GM12878 (cell line): Measurements from ENCODE around the gene ADCY5. TPM values are rescaled to one million over a fixed set of nuclear protein-coding genes. Genes with fewer than 3 reads are reported as not detected.

Source experiments
- ATAC-seq: fragments of 200-7000 bp; cut with Tn5 transposase; 3 replicates; pipeline ENCODE4 v1.9.1; 2020; ENCODE audit warnings: mild to moderate bottlenecking, moderate library complexity
- BruUV-seq: library from RNA; stranded (reverse); fragments of 400-500 nt; replicated peaks from 2 replicates; lab custom pipeline; 2021; lab: Mats Ljungman, UMichigan
- CTCF ChIA-PET: fragments of 300-600 bp; sonication (Branson Sonifier 250); formaldehyde crosslinking; extraction: SDS; loops from one replicate; lab custom pipeline; 2021; ENCODE audit warnings: inconsistent platforms; lab: Yijun Ruan, JAX
- POLR2A ChIA-PET: fragments of 350-600 bp; formaldehyde crosslinking; extraction: SDS; loops from one replicate; lab custom pipeline; 2021; ENCODE audit warnings: inconsistent platforms; lab: Charles Lee
- RAD21 ChIA-PET: fragments of 300-600 bp; sonication (Branson Sonifier 250); formaldehyde crosslinking; loops from one replicate; lab custom pipeline; 2023; ENCODE audit warnings: antibody characterized with exemption; ENCODE audit not compliant: unreplicated experiment; lab: Charles Lee
- SMC1A ChIA-PET: fragments of 300-600 bp; sonication (Branson Sonifier 250); formaldehyde crosslinking; loops from one replicate; lab custom pipeline; 2023; ENCODE audit not compliant: unreplicated experiment, uncharacterized antibody; lab: Charles Lee
- DNase-seq: peaks from one replicate; pipeline ENCODE4 v3.0.0-alpha.2; 2011; ENCODE audit warnings: low read depth, low spot score
- FAIRE-seq: peaks from 3 replicates; lab custom pipeline; 2011; peaks lifted over from hg19 to GRCh38; lab: Jason Lieb, UNC
- H2AFZ ChIP-seq: 2 replicates; pipeline ENCODE4 v1.6.0; 2011; ENCODE audit warnings: low read depth, low read length, control low read depth; ENCODE audit not compliant: control insufficient read depth
- H3K27ac ChIP-seq: 2 replicates; pipeline ENCODE4 v1.5.1; 2011; ENCODE audit warnings: control low read depth; ENCODE audit not compliant: control insufficient read depth, insufficient read depth
- H3K27me3 ChIP-seq, 2 experiments: replicated peaks in 1 of 2; 2 replicates each; pipeline versions ENCODE4 v1.6.0 to v1.6.1; 2011; ENCODE audit warnings: low read length in 1 of 2; ENCODE audit not compliant: control insufficient read depth in 2 of 2, insufficient read depth in 2 of 2
- H3K36me3 ChIP-seq, 2 experiments: 2 replicates each; pipeline ENCODE4 v1.5.1; 2011; ENCODE audit warnings: low read length in 1 of 2; ENCODE audit not compliant: control insufficient read depth in 2 of 2, insufficient read depth in 2 of 2
- H3K4me1 ChIP-seq: 2 replicates; pipeline ENCODE4 v1.6.1; 2011; ENCODE audit warnings: mild to moderate bottlenecking, low read length, moderate library complexity, mixed read lengths; ENCODE audit not compliant: control insufficient read depth, insufficient read depth
- H3K4me2 ChIP-seq: 2 replicates; pipeline ENCODE4 v1.6.0; 2011; ENCODE audit warnings: control low read depth; ENCODE audit not compliant: control insufficient read depth, insufficient read depth
- H3K4me3 ChIP-seq: fragments of 200-600 bp; sonication (generic); 2 replicates; pipeline ENCODE4 v1.5.1; 2016
- H3K79me2 ChIP-seq: 2 replicates; pipeline ENCODE4 v1.6.0; 2011; ENCODE audit warnings: low read length; ENCODE audit not compliant: control insufficient read depth, insufficient read depth
- H3K9ac ChIP-seq: 2 replicates; pipeline ENCODE4 v1.8.0; 2011; ENCODE audit warnings: low read length, control low read depth, mixed read lengths; ENCODE audit not compliant: control insufficient read depth, insufficient read depth
- H3K9me3 ChIP-seq: replicated peaks from 3 replicates; pipeline ENCODE4 v1.5.1; 2011; ENCODE audit warnings: mild to moderate bottlenecking, low read length; ENCODE audit not compliant: control insufficient read depth, insufficient read depth
- H4K20me1 ChIP-seq: 2 replicates; pipeline ENCODE4 v1.6.0; 2011; ENCODE audit not compliant: control insufficient read depth, insufficient read depth
- CREB1 ChIP-seq: IDR thresholded peaks from 2 replicates; pipeline ENCODE4 v1.6.1; 2012; ENCODE audit warnings: low read depth, mild to moderate bottlenecking, inconsistent platforms
- E2F8 ChIP-seq: fragments of 450-650 bp; IDR thresholded peaks from 2 replicates; pipeline ENCODE4 v1.6.1; 2018; ENCODE audit warnings: mild to moderate bottlenecking, low read depth, moderate library complexity; ENCODE audit not compliant: partially characterized antibody
- ETV6 ChIP-seq, 2 experiments: fragments of 450-650 bp in 1 of 2; IDR thresholded peaks in 1 of 2; conservative IDR thresholded peaks in 1 of 2; 2 replicates each; pipeline ENCODE4 v1.6.1; 2014; ENCODE audit warnings: antibody characterized with exemption in 1 of 2, borderline replicate concordance in 1 of 2, low read depth in 1 of 2, mild to moderate bottlenecking in 1 of 2, moderate library complexity in 1 of 2
- HDGF ChIP-seq: fragments of 450-650 bp; IDR thresholded peaks from 2 replicates; pipeline ENCODE4 v1.6.1; 2016; ENCODE audit warnings: antibody characterized with exemption
- MAX ChIP-seq: IDR thresholded peaks from 2 replicates; pipeline ENCODE4 v1.6.1; 2012; ENCODE audit warnings: low read depth, low read length, improper control_type of control experiment
- POLR2AphosphoS5 ChIP-seq: IDR thresholded peaks from 2 replicates; pipeline ENCODE4 v1.6.1; 2011; ENCODE audit warnings: mild to moderate bottlenecking, low read length, inconsistent platforms
- RELB ChIP-seq: fragments of 450-650 bp; IDR thresholded peaks from 2 replicates; pipeline ENCODE4 v1.6.1; 2017; ENCODE audit warnings: low read depth, mild to moderate bottlenecking, moderate library complexity
- WGBS: methylation state at CpG from one replicate; pipeline ENCODE4 v1.1.6; 2016; ENCODE audit warnings: low lambda C conversion rate; ENCODE audit not compliant: insufficient replicate concordance, insufficient coverage; ENCODE audit errors: missing lambda C conversion rate; 5-methylcytosine and 5-hydroxymethylcytosine counted together
- in situ Hi-C: fragments of 300-500 bp; cut with MboI; formaldehyde crosslinking; loops from 9 replicates; pipeline ENCODE4 v1.14.3; 2018; ENCODE audit warnings: mixed read lengths
- intact Hi-C: fragments of 100-400 bp; cut with micrococcal nuclease; formaldehyde crosslinking; loops from one replicate; pipeline ENCODE4 v1.14.2; 2022; ENCODE audit not compliant: unreplicated experiment
- polyA plus RNA-seq, 11 experiments: library from polyadenylated mRNA; depleted of rRNA in 4 of 11; unstranded in 6 of 11; stranded (reverse) in 5 of 11; fragments of >200 nt; fragmentation: Nextera tagmentation in 4 of 11; fragmentation: Illumina TruSeq in 1 of 11; extraction: Ambion mirVana in 4 of 11; extraction: Trizol in 1 of 11; gene quantifications; 1 replicate in 1 of 11; 2 replicates in 10 of 11; pipeline versions ENCODE4 v1.2.1 to v1.2.3, GENCODE V29; 2011 to 2016; ENCODE audit warnings: inconsistent platforms in 2 of 11, missing spikeins in 2 of 11, low read depth in 1 of 11
- total RNA-seq, 4 experiments: library from RNA; depleted of rRNA in 3 of 4; stranded (reverse); fragments of >200 nt in 3 of 4; fragmentation: Illumina TruSeq in 1 of 4; extraction: Trizol in 1 of 4; gene quantifications; 2 replicates each; pipeline versions ENCODE4 v1.2.1 to v1.2.3, GENCODE V29; 2013 to 2021
- TF ChIP-seq, protein P1 (sequence below): IDR thresholded peaks from 2 replicates; pipeline ENCODE4 v1.6.1; 2011; ENCODE audit warnings: low read depth, low read length, improper control_type of control experiment, borderline replicate concordance

The ADCY5 gene
- total and polyA plus RNA-seq, 10 of the 15 experiments (the other 5 are each of a cell fraction or from before 2014, with no cell fraction given), result under 0.01 to 0.24 (median 0.02) TPM; not detected in 4

DNA sequence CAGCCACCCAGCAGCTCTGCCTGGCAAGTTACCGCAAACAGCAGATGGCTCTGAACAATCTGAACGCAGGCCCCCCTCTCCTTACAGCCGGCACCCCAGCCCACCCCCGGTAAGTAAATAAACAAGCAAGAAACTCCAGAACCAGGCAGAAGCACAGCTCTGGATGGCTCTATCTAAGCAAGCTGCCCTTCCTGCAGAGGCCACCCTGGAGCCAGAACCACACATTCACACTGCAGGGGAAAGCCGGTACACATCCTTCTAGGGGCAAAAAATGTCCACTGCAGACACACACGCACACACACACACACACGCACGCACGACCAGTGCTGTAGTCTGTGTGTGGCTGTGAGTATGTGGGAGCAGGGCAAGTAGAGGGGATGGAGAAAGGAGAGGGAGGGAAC lies 63.9 kb downstream of the ADCY5 start:
- 42% methylated on average over 9 of the region's 9 CpGs for WGBS
- no peak for DNase-seq
- POLR2A ChIA-PET, result no interaction called here

More for the DNA sequence above, 63.9 kb downstream of the ADCY5 start:
- Histone ChIP-seq H3K27ac (no peak overlapping the region), H3K4me1 (no peaks in the 10 kb centered on the region), H3K79me2 (no peaks in the 10 kb centered on the region), H3K9ac (no peak overlapping the region), H2AFZ (no peak overlapping the region), H3K9me3 (no peaks in the 10 kb centered on the region), H3K36me3 (no peaks in the 10 kb centered on the region), H3K4me2 (no peak overlapping the region), H4K20me1 (no peaks in the 10 kb centered on the region), H3K4me3 (no peak overlapping the region), H3K27me3 (peaks cover 0 to 4% of the 10 kb centered on the region in 2 experiments; a peak in 3 of 4 replicates)
- ATAC-seq (no peak), FAIRE-seq (no peak)
- SMC1A ChIA-PET, result no interaction called here
- in situ Hi-C loops (no loop called here), intact Hi-C loops (no loop called here)
- RAD21 ChIA-PET, result no interaction called here
- TF ChIP-seq E2F8, result no peak
- TF ChIP-seq HDGF, result no peak
- no peak for TF ChIP-seq CREB1
- no peak for TF ChIP-seq POLR2AphosphoS5
- no peak for TF ChIP-seq MAX
- TF ChIP-seq RELB, result no peak
- no peak for TF ChIP-seq ETV6 (conservative IDR thresholded peaks at IDR 0.05 in 1 of 2, IDR thresholded peaks at IDR 0.05 in 1 of 2; ENCODE audit: borderline replicate concordance in 1 of 2, low read depth in 1 of 2)
- TF ChIP-seq, protein P1, sequence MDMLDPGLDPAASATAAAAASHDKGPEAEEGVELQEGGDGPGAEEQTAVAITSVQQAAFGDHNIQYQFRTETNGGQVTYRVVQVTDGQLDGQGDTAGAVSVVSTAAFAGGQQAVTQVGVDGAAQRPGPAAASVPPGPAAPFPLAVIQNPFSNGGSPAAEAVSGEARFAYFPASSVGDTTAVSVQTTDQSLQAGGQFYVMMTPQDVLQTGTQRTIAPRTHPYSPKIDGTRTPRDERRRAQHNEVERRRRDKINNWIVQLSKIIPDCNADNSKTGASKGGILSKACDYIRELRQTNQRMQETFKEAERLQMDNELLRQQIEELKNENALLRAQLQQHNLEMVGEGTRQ, result no peak
- CTCF ChIA-PET, result no interaction called here
- no TSS peak for BruUV-seq
